Karpas-422 (cell line): Measurements from ENCODE around the gene ITFG1. TPM values are rescaled to one million over a fixed set of nuclear protein-coding genes. Genes with fewer than 3 reads are reported as not detected.
A peak's percentile ranks its signal among the peaks of the same experiment; 100 is the strongest.
"Not testable (repeated sequence)": the region's sequence is repeated elsewhere in the genome, so short reads cannot be mapped to it uniquely, and the experiment has no call there.

ENCODE experiments used
- DNase-seq: peaks from one replicate; pipeline ENCODE4 v3.0.0-alpha.2; 2015
- H2AFZ ChIP-seq: fragments of 200-600 bp; sonication (generic); 2 replicates; pipeline ENCODE4 v1.6.1; 2014; ENCODE audit warnings: antibody characterized with exemption, low read length, mixed read lengths
- H3K27ac ChIP-seq: fragments of 200-600 bp; sonication (generic); 2 replicates; pipeline ENCODE4 v1.5.1; 2014; ENCODE audit warnings: mild to moderate bottlenecking, low read length, moderate library complexity
- H3K27me3 ChIP-seq: fragments of 200-600 bp; sonication (generic); 2 replicates; pipeline ENCODE4 v1.6.1; 2014; ENCODE audit warnings: low read length, mixed read lengths
- H3K36me3 ChIP-seq: fragments of 200-600 bp; sonication (generic); 2 replicates; pipeline ENCODE4 v1.6.1; 2014; ENCODE audit warnings: low read length, mixed read lengths; ENCODE audit not compliant: insufficient read depth
- H3K4me1 ChIP-seq: fragments of 200-600 bp; sonication (generic); 2 replicates; pipeline ENCODE4 v1.6.1; 2014; ENCODE audit warnings: mild to moderate bottlenecking, low read length, mixed read lengths
- H3K4me2 ChIP-seq: fragments of 200-600 bp; sonication (generic); 2 replicates; pipeline ENCODE4 v1.6.1; 2014; ENCODE audit warnings: low read length, low read depth, mild to moderate bottlenecking; ENCODE audit not compliant: poor library complexity, severe bottlenecking
- H3K4me3 ChIP-seq: fragments of 200-600 bp; sonication (generic); 2 replicates; pipeline ENCODE4 v1.5.1; 2014; ENCODE audit warnings: mild to moderate bottlenecking, antibody characterized with exemption, low read length, mixed read lengths
- H3K79me2 ChIP-seq: fragments of 200-600 bp; sonication (generic); 2 replicates; pipeline ENCODE4 v1.6.1; 2014; ENCODE audit warnings: mild to moderate bottlenecking, low read length, mixed read lengths
- H3K9ac ChIP-seq: fragments of 200-600 bp; sonication (generic); 2 replicates; pipeline ENCODE4 v1.6.0; 2014; ENCODE audit warnings: low read length
- H3K9me2 ChIP-seq: fragments of 200-600 bp; sonication (generic), shearing (Covaris generic); replicated peaks from 2 replicates; pipeline ENCODE4 v1.6.0; 2014; ENCODE audit warnings: mild to moderate bottlenecking, low read length, moderate library complexity; ENCODE audit not compliant: insufficient read depth
- H3K9me3 ChIP-seq: fragments of 300-700, 200-600 bp; sonication (generic); 2 replicates; pipeline ENCODE4 v1.6.1; 2014; ENCODE audit warnings: low read length, mixed read lengths
- H4K20me1 ChIP-seq: fragments of 200-600 bp; sonication (generic); 2 replicates; pipeline ENCODE4 v1.6.1; 2014; ENCODE audit warnings: mild to moderate bottlenecking, antibody characterized with exemption, low read length, low read depth; ENCODE audit not compliant: insufficient read depth
- total RNA-seq: library from RNA; depleted of rRNA; stranded (reverse); fragments of >200 nt; shearing (Covaris generic); gene quantifications from 2 replicates; pipeline ENCODE4 v1.2.3, GENCODE V29; 2014; ENCODE audit warnings: low replicate concordance

ITFG1 gene
- total RNA-seq, 1 experiment from 2014 or later = 161 TPM

- Histone ChIP-seq H3K9ac (peak overlapping the region; percentile 92), H3K4me2 (peak overlapping the region; percentile 80), H3K36me3 (peaks cover 18% of the 10 kb centered on the region; the same call in 1 of the 2 replicates), H4K20me1 (no peaks in the 10 kb centered on the region; the same call in 1 of the 2 replicates), H2AFZ (no peak overlapping the region), H3K4me1 (peaks cover 62% of the 10 kb centered on the region), H3K27ac (peak overlapping the region; percentile 91), H3K4me3 (peak overlapping the region; percentile 73), H3K79me2 (peaks cover 88% of the 10 kb centered on the region), H3K9me2 (no peaks in the 10 kb centered on the region), H3K27me3 (no peaks in the 10 kb centered on the region), H3K9me3 (no peaks in the 10 kb centered on the region)
- DNase-seq = no peak
Observed at GRCh38 chr16:47460359-47460710, 528 bp downstream of the ITFG1 start.

DNA sequence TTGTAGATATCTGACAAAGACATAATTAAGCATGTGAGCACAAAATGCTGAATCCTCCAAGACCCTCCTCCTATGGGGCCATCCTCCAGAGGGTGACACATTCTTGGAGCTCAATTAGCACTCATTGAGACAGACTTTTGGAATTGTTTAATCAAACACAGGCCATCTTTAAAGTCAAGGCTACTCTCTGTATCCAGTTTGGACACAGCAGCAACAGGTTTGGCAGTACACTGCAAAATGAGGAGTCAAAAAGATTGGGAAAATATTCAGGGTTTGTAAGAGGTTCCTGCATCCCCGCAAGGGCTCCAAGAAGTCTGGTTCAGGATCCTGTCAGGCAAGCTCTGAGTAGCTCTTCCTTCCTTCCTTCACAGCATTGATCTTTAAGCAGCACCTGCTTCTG is 1.3 kb downstream of the ITFG1 start:
- Histone ChIP-seq H3K27ac (peak overlapping the region; percentile 91; the same call in 1 of the 2 replicates), H4K20me1 (no peaks in the 10 kb centered on the region; the same call in 1 of the 2 replicates), H3K4me3 (peak overlapping the region; percentile 73), H3K36me3 (peaks cover 25% of the 10 kb centered on the region; the same call in 1 of the 2 replicates), H3K9ac (peak overlapping the region; percentile 92), H3K27me3 (no peaks in the 10 kb centered on the region), H3K79me2 (peaks cover 90% of the 10 kb centered on the region), H2AFZ (no peak overlapping the region), H3K9me2 (no peaks in the 10 kb centered on the region), H3K9me3 (no peaks in the 10 kb centered on the region), H3K4me2 (peak overlapping the region; percentile 80), H3K4me1 (peaks cover 55% of the 10 kb centered on the region)
- DNase-seq = no peak

- Histone ChIP-seq H3K27ac (peak overlapping the region; percentile 91; the same call in 1 of the 2 replicates), H3K4me3 (peak overlapping the region; percentile 73; the same call in 1 of the 2 replicates), H3K9me3 (no peaks in the 10 kb centered on the region), H3K36me3 (peaks cover 35% of the 10 kb centered on the region; the same call in 1 of the 2 replicates), H3K4me2 (peak overlapping the region; percentile 80), H3K79me2 (peaks cover 91% of the 10 kb centered on the region), H3K27me3 (no peaks in the 10 kb centered on the region), H3K9ac (peak overlapping the region; percentile 4; the same call in 1 of the 2 replicates), H4K20me1 (no peaks in the 10 kb centered on the region; the same call in 1 of the 2 replicates), H2AFZ (no peak overlapping the region), H3K4me1 (peaks cover 42% of the 10 kb centered on the region), H3K9me2 (no peaks in the 10 kb centered on the region)
- no peak for DNase-seq
Observed at GRCh38 chr16:47458331-47458730, 2.5 kb downstream of the ITFG1 start.

DNA sequence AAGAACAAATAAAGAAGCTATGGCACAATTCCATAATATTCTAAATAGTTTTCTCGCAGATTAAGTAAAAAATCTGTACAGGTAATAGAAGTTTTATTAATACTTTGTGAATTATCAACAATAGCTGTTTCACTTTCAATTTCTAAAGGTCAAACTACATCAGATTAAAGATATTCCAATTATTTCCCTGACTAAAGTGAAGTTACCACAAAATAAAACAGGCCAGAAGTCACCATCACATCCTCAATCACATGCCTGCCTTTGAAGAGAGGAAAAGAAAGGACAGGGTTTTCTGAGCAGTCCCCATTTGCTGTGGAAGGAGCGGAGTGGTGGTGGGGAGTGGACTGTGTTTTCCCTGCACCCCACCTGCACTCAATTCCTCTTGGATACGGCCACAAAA is 11.1 kb downstream of the ITFG1 start:
- Histone ChIP-seq H3K36me3 (peaks cover 77% of the 10 kb centered on the region), H2AFZ (no peak overlapping the region)

GRCh38 chr16:47448830-47449575 is 11.9 kb downstream of the ITFG1 start:
- H3K27me3 ChIP-seq = no peaks in the 10 kb centered on the region
- no peak overlapping the region for H3K27ac ChIP-seq
- no peak overlapping the region for H3K9ac ChIP-seq
- no peak for DNase-seq
- H3K9me3 ChIP-seq = no peaks in the 10 kb centered on the region
- H3K9me2 ChIP-seq = no peaks in the 10 kb centered on the region
- no peak overlapping the region for H3K4me3 ChIP-seq
- no peaks in the 10 kb centered on the region for H3K4me1 ChIP-seq
- peaks cover 81% of the 10 kb centered on the region for H3K36me3 ChIP-seq
- no peaks in the 10 kb centered on the region for H4K20me1 ChIP-seq
- H2AFZ ChIP-seq = no peak overlapping the region
- H3K4me2 ChIP-seq = no peak overlapping the region
- H3K79me2 ChIP-seq = peaks cover 95% of the 10 kb centered on the region

More for the DNA sequence above, 11.1 kb downstream of the ITFG1 start:
- H3K4me3 ChIP-seq = no peak overlapping the region
- H4K20me1 ChIP-seq = no peaks in the 10 kb centered on the region
- H3K4me1 ChIP-seq = no peaks in the 10 kb centered on the region
- H3K9ac ChIP-seq = no peak overlapping the region
- H3K27ac ChIP-seq = no peak overlapping the region
- peaks cover 92% of the 10 kb centered on the region for H3K79me2 ChIP-seq
- DNase-seq = no peak
- no peaks in the 10 kb centered on the region for H3K27me3 ChIP-seq
- H3K9me3 ChIP-seq = no peaks in the 10 kb centered on the region
- H3K4me2 ChIP-seq = no peak overlapping the region
- H3K9me2 ChIP-seq = no peaks in the 10 kb centered on the region

DNA sequence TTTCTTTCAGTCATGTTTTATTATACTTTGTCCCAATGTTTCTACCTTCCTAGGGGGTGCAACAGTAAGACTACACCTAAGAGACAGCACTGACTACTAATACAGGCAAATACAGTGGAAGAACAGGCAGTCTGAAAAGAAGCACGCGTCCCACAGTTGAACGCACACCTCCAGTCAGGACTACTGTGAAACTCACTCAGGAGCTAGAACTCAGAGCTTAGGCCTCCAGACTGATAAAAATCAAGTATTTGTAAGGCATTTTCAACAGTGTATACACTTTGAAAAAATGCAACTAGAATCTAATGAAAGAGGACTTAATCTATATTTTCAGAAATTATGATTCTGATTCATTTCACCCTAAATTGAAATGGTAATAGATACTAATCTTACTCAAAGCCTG is 14.4 kb downstream of the ITFG1 start:
- H3K4me3 ChIP-seq = no peak overlapping the region
- H3K4me1 ChIP-seq = no peaks in the 10 kb centered on the region
- no peak overlapping the region for H3K4me2 ChIP-seq
- peaks cover 87% of the 10 kb centered on the region for H3K79me2 ChIP-seq
- no peak overlapping the region for H2AFZ ChIP-seq
- H3K9me2 ChIP-seq = no peaks in the 10 kb centered on the region
- H3K27ac ChIP-seq = no peak overlapping the region
- DNase-seq = no peak
- H3K9ac ChIP-seq = no peak overlapping the region
- H4K20me1 ChIP-seq = no peaks in the 10 kb centered on the region
- no peaks in the 10 kb centered on the region for H3K27me3 ChIP-seq
- no peaks in the 10 kb centered on the region for H3K9me3 ChIP-seq
- peaks cover 64% of the 10 kb centered on the region for H3K36me3 ChIP-seq

DNA sequence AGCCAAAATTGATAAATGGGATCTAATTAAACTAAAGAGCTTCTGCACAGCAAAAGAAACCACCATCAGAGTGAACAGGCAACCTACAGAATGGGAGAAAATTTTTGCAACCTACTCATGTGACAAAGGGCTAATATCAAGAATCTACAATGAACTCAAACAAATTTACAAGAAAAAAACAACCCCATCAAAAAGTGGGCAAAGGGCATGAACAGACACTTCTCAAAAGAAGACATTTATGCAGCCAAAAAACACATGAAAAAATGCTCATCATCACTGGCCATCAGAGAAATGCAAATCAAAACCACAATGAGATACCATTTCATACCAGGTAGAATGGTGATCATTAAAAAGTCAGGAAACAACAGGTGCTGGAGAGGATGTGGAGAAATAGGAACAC is 18.0 kb downstream of the ITFG1 start:
- H3K9me2 ChIP-seq, H3K9me3 ChIP-seq, H2AFZ ChIP-seq, DNase-seq, H3K4me1 ChIP-seq, H3K4me3 ChIP-seq, H3K27me3 ChIP-seq, H4K20me1 ChIP-seq, H3K9ac ChIP-seq, H3K27ac ChIP-seq, H3K4me2 ChIP-seq: not testable (repeated sequence)
- peaks cover 66% of the 10 kb centered on the region for H3K79me2 ChIP-seq
- peaks cover 37% of the 10 kb centered on the region for H3K36me3 ChIP-seq

DNA sequence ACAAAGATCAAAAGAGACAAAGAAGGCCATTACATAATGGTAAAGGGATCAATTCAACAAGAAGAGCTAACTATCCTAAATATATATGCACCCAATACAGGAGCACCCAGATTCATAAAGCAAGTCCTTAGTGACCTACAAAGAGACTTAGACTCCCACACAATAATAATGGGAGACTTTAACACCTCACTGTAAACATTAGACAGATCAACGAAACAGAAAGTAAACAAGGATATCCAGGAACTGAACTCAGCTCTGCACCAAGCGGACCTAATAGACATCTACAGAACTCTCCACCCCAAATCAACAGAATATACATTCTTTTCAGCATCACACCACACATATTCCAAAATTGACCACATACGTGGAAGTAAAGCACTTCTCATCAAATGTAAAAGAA is 20.8 kb downstream of the ITFG1 start:
- Histone ChIP-seq H3K79me2 (peaks cover 62% of the 10 kb centered on the region), H3K36me3 (peaks cover 24% of the 10 kb centered on the region)
- H3K9me3 ChIP-seq, H3K4me3 ChIP-seq, H4K20me1 ChIP-seq, H3K4me2 ChIP-seq, H3K27me3 ChIP-seq, H3K4me1 ChIP-seq, DNase-seq, H2AFZ ChIP-seq, H3K27ac ChIP-seq, H3K9me2 ChIP-seq, H3K9ac ChIP-seq: not testable (repeated sequence)
